ENCODE results near the gene ARHGEF37.
"Not testable (repeated sequence)": the region's sequence is repeated elsewhere in the genome, so short reads cannot be mapped to it uniquely, and the experiment has no call there.

The ARHGEF37 gene

GRCh38 chr5:149581192-149581861, at the start of gene ARHGEF37:
Gene ARHGEF37 (plus strand): TSS chr5:149581498. CDS start chr5:149597770, 16,272 bp downstream.
- Histone ChIP-seq H3K4me1 (ENCODE audit: control insufficient read depth in 1 of 2, insufficient read depth in 2 of 2, low read length in 2 of 2) (peaks cover 18 to 27% of the 10 kb centered on the region in 2 donors), H3K27ac (ENCODE audit: low read depth, low read length) (peak within 1 kb of the TSS; percentile 79)

GRCh38 chr5:149532413-149532812, 48.9 kb upstream of the ARHGEF37 start:
- peaks cover 0 to 15% of the 10 kb centered on the region in 2 donors for H3K36me3 ChIP-seq (ENCODE audit: control insufficient read depth in 1 of 2, insufficient read depth in 2 of 2, low read length in 2 of 2)
- no peaks in the 10 kb centered on the region for H3K9me3 ChIP-seq (ENCODE audit: control insufficient read depth in 1 of 2, low read length in 2 of 2)
- no peaks in the 10 kb centered on the region for H3K27me3 ChIP-seq (ENCODE audit: control insufficient read depth in 1 of 2, insufficient read depth in 2 of 2, low read length in 2 of 2)
- no peak overlapping the region for H3K9ac ChIP-seq (ENCODE audit: low read depth in 1 of 2, low read length in 2 of 2)
- H3K27ac ChIP-seq (ENCODE audit: low read depth, low read length) = no peak overlapping the region
- no peak overlapping the region for H3K4me3 ChIP-seq (ENCODE audit: low read depth in 1 of 2, low read length in 2 of 2)
- H3K4me1 ChIP-seq (ENCODE audit: control insufficient read depth in 1 of 2, insufficient read depth in 2 of 2, low read length in 2 of 2) = peaks cover 15 to 22% of the 10 kb centered on the region in 2 donors

More at GRCh38 chr5:149581192-149581861, at the start of gene ARHGEF37:
- Histone ChIP-seq H3K36me3 (ENCODE audit: control insufficient read depth in 1 of 2, insufficient read depth in 2 of 2, low read length in 2 of 2) (no peaks in the 10 kb centered on the region), H3K27me3 (ENCODE audit: control insufficient read depth in 1 of 2, insufficient read depth in 2 of 2, low read length in 2 of 2) (no peaks in the 10 kb centered on the region), H3K9me3 (ENCODE audit: control insufficient read depth in 1 of 2, low read length in 2 of 2) (no peaks in the 10 kb centered on the region), H3K4me3 (ENCODE audit: low read depth in 1 of 2, low read length in 2 of 2) (peak within 1 kb of the TSS; percentile 78 to 85), H3K9ac (ENCODE audit: low read depth in 1 of 2, low read length in 2 of 2) (peak within 1 kb of the TSS; percentile 76 to 95)

- H3K27me3 ChIP-seq (ENCODE audit: control insufficient read depth in 1 of 2, insufficient read depth in 2 of 2, low read length in 2 of 2); H3K4me3 ChIP-seq (ENCODE audit: low read depth in 1 of 2, low read length in 2 of 2); H3K27ac ChIP-seq (ENCODE audit: low read depth, low read length); H3K9me3 ChIP-seq (ENCODE audit: control insufficient read depth in 1 of 2, low read length in 2 of 2); H3K9ac ChIP-seq (ENCODE audit: low read depth in 1 of 2, low read length in 2 of 2): not testable (repeated sequence)
- Histone ChIP-seq H3K36me3 (ENCODE audit: control insufficient read depth in 1 of 2, insufficient read depth in 2 of 2, low read length in 2 of 2) (peaks cover 4 to 25% of the 10 kb centered on the region in 2 donors), H3K4me1 (ENCODE audit: control insufficient read depth in 1 of 2, insufficient read depth in 2 of 2, low read length in 2 of 2) (peaks cover 5 to 14% of the 10 kb centered on the region in 2 donors)
Observed at GRCh38 chr5:149535787-149536186, 45.5 kb upstream of the ARHGEF37 start.

GRCh38 chr5:149537374-149537975, 43.8 kb upstream of the ARHGEF37 start:
- Histone ChIP-seq H3K9me3 (ENCODE audit: control insufficient read depth in 1 of 2, low read length in 2 of 2) (no peaks in the 10 kb centered on the region), H3K27me3 (ENCODE audit: control insufficient read depth in 1 of 2, insufficient read depth in 2 of 2, low read length in 2 of 2) (no peaks in the 10 kb centered on the region), H3K4me3 (ENCODE audit: low read depth in 1 of 2, low read length in 2 of 2) (no peak overlapping the region), H3K4me1 (ENCODE audit: control insufficient read depth in 1 of 2, insufficient read depth in 2 of 2, low read length in 2 of 2) (peaks cover 5 to 14% of the 10 kb centered on the region in 2 donors), H3K9ac (ENCODE audit: low read depth in 1 of 2, low read length in 2 of 2) (no peak overlapping the region), H3K27ac (ENCODE audit: low read depth, low read length) (no peak overlapping the region), H3K36me3 (ENCODE audit: control insufficient read depth in 1 of 2, insufficient read depth in 2 of 2, low read length in 2 of 2) (peaks cover 4 to 25% of the 10 kb centered on the region in 2 donors)

- Histone ChIP-seq H3K27ac (ENCODE audit: low read depth, low read length) (no peak overlapping the region), H3K27me3 (ENCODE audit: control insufficient read depth in 1 of 2, insufficient read depth in 2 of 2, low read length in 2 of 2) (no peaks in the 10 kb centered on the region), H3K9me3 (ENCODE audit: control insufficient read depth in 1 of 2, low read length in 2 of 2) (no peaks in the 10 kb centered on the region), H3K4me1 (ENCODE audit: control insufficient read depth in 1 of 2, insufficient read depth in 2 of 2, low read length in 2 of 2) (peaks cover 20 to 30% of the 10 kb centered on the region in 2 donors), H3K9ac (ENCODE audit: low read depth in 1 of 2, low read length in 2 of 2) (no peak overlapping the region), H3K4me3 (ENCODE audit: low read depth in 1 of 2, low read length in 2 of 2) (no peak overlapping the region), H3K36me3 (ENCODE audit: control insufficient read depth in 1 of 2, insufficient read depth in 2 of 2, low read length in 2 of 2) (peaks cover 11 to 36% of the 10 kb centered on the region in 2 donors)
Observed at GRCh38 chr5:149540089-149540488, 41.2 kb upstream of the ARHGEF37 start.

- no peaks in the 10 kb centered on the region for H3K9me3 ChIP-seq (ENCODE audit: control insufficient read depth in 1 of 2, low read length in 2 of 2)
- no peak overlapping the region for H3K27ac ChIP-seq (ENCODE audit: low read depth, low read length)
- peaks cover 22 to 39% of the 10 kb centered on the region in 2 donors for H3K36me3 ChIP-seq (ENCODE audit: control insufficient read depth in 1 of 2, insufficient read depth in 2 of 2, low read length in 2 of 2)
- no peaks in the 10 kb centered on the region for H3K27me3 ChIP-seq (ENCODE audit: control insufficient read depth in 1 of 2, insufficient read depth in 2 of 2, low read length in 2 of 2)
- H3K4me3 ChIP-seq (ENCODE audit: low read depth in 1 of 2, low read length in 2 of 2) = no peak overlapping the region
- H3K9ac ChIP-seq (ENCODE audit: low read depth in 1 of 2, low read length in 2 of 2) = no peak overlapping the region
- H3K4me1 ChIP-seq (ENCODE audit: control insufficient read depth in 1 of 2, insufficient read depth in 2 of 2, low read length in 2 of 2) = peaks cover 29 to 36% of the 10 kb centered on the region in 2 donors
Observed at GRCh38 chr5:149541893-149542292, 39.4 kb upstream of the ARHGEF37 start.

- Histone ChIP-seq H3K9me3 (ENCODE audit: control insufficient read depth in 1 of 2, low read length in 2 of 2) (no peaks in the 10 kb centered on the region), H3K27ac (ENCODE audit: low read depth, low read length) (no peak overlapping the region), H3K9ac (ENCODE audit: low read depth in 1 of 2, low read length in 2 of 2) (peak overlapping the region in 1 of 2 donors; percentile 32), H3K4me3 (ENCODE audit: low read depth in 1 of 2, low read length in 2 of 2) (no peak overlapping the region), H3K27me3 (ENCODE audit: control insufficient read depth in 1 of 2, insufficient read depth in 2 of 2, low read length in 2 of 2) (no peaks in the 10 kb centered on the region), H3K36me3 (ENCODE audit: control insufficient read depth in 1 of 2, insufficient read depth in 2 of 2, low read length in 2 of 2) (peaks cover 24 to 43% of the 10 kb centered on the region in 2 donors), H3K4me1 (ENCODE audit: control insufficient read depth in 1 of 2, insufficient read depth in 2 of 2, low read length in 2 of 2) (peaks cover 40 to 45% of the 10 kb centered on the region in 2 donors)
Observed at GRCh38 chr5:149543361-149544027, 37.8 kb upstream of the ARHGEF37 start.

- Histone ChIP-seq H3K9ac (ENCODE audit: low read depth in 1 of 2, low read length in 2 of 2) (no peak overlapping the region), H3K4me1 (ENCODE audit: control insufficient read depth in 1 of 2, insufficient read depth in 2 of 2, low read length in 2 of 2) (peaks cover 46 to 50% of the 10 kb centered on the region in 2 donors), H3K27ac (ENCODE audit: low read depth, low read length) (no peak overlapping the region), H3K9me3 (ENCODE audit: control insufficient read depth in 1 of 2, low read length in 2 of 2) (no peaks in the 10 kb centered on the region), H3K36me3 (ENCODE audit: control insufficient read depth in 1 of 2, insufficient read depth in 2 of 2, low read length in 2 of 2) (peaks cover 26 to 47% of the 10 kb centered on the region in 2 donors), H3K4me3 (ENCODE audit: low read depth in 1 of 2, low read length in 2 of 2) (no peak overlapping the region), H3K27me3 (ENCODE audit: control insufficient read depth in 1 of 2, insufficient read depth in 2 of 2, low read length in 2 of 2) (no peaks in the 10 kb centered on the region)
Observed at GRCh38 chr5:149544028-149544420, 37.3 kb upstream of the ARHGEF37 start.

GRCh38 chr5:149545327-149545726, 36.0 kb upstream of the ARHGEF37 start:
- Histone ChIP-seq H3K27me3 (ENCODE audit: control insufficient read depth in 1 of 2, insufficient read depth in 2 of 2, low read length in 2 of 2) (no peaks in the 10 kb centered on the region), H3K9me3 (ENCODE audit: control insufficient read depth in 1 of 2, low read length in 2 of 2) (no peaks in the 10 kb centered on the region), H3K4me1 (ENCODE audit: control insufficient read depth in 1 of 2, insufficient read depth in 2 of 2, low read length in 2 of 2) (peaks cover 40 to 48% of the 10 kb centered on the region in 2 donors), H3K36me3 (ENCODE audit: control insufficient read depth in 1 of 2, insufficient read depth in 2 of 2, low read length in 2 of 2) (peaks cover 27 to 43% of the 10 kb centered on the region in 2 donors), H3K4me3 (ENCODE audit: low read depth in 1 of 2, low read length in 2 of 2) (no peak overlapping the region), H3K9ac (ENCODE audit: low read depth in 1 of 2, low read length in 2 of 2) (no peak overlapping the region), H3K27ac (ENCODE audit: low read depth, low read length) (no peak overlapping the region)

- Histone ChIP-seq H3K36me3 (ENCODE audit: control insufficient read depth in 1 of 2, insufficient read depth in 2 of 2, low read length in 2 of 2) (peaks cover 26 to 42% of the 10 kb centered on the region in 2 donors), H3K4me1 (ENCODE audit: control insufficient read depth in 1 of 2, insufficient read depth in 2 of 2, low read length in 2 of 2) (peaks cover 38 to 48% of the 10 kb centered on the region in 2 donors), H3K27ac (ENCODE audit: low read depth, low read length) (no peak overlapping the region), H3K27me3 (ENCODE audit: control insufficient read depth in 1 of 2, insufficient read depth in 2 of 2, low read length in 2 of 2) (no peaks in the 10 kb centered on the region), H3K4me3 (ENCODE audit: low read depth in 1 of 2, low read length in 2 of 2) (no peak overlapping the region), H3K9me3 (ENCODE audit: control insufficient read depth in 1 of 2, low read length in 2 of 2) (no peaks in the 10 kb centered on the region), H3K9ac (ENCODE audit: low read depth in 1 of 2, low read length in 2 of 2) (peak overlapping the region in 1 of 2 donors; percentile 16)
Observed at GRCh38 chr5:149546974-149547373, 34.3 kb upstream of the ARHGEF37 start.
